SK-N-SH (cell line): ENCODE measurements around the gene SLC12A7. TPM values are rescaled to one million over a fixed set of nuclear protein-coding genes. Genes with fewer than 3 reads are reported as not detected.
A peak's percentile ranks its signal among the peaks of the same experiment; 100 is the strongest.

Experiments
- CTCF ChIA-PET: fragments of 300-600, 350-600 bp; formaldehyde crosslinking; extraction: SDS; loops from one replicate; lab custom pipeline; 2021; lab: Yijun Ruan, JAX
- POLR2A ChIA-PET: fragments of 350-600 bp; sonication (Branson Sonifier 250); formaldehyde crosslinking; extraction: SDS; loops from one replicate; lab custom pipeline; 2020; ENCODE audit warnings: antibody characterized with exemption, inconsistent platforms; lab: Yijun Ruan, JAX
- DNase-seq: peaks from one replicate; pipeline ENCODE4 v3.0.0; 2012
- H2AFZ ChIP-seq: fragments of 200-600 bp; sonication (generic); 2 replicates; pipeline ENCODE4 v1.8.1; 2016; ENCODE audit warnings: antibody characterized with exemption, mild to moderate bottlenecking, low read depth
- H3F3A ChIP-seq: fragments of 200-600 bp; sonication (generic); replicated peaks from 2 replicates; pipeline ENCODE3; 2016; ENCODE audit warnings: antibody characterized with exemption, mild to moderate bottlenecking; ENCODE audit not compliant: insufficient read depth
- H3K27ac ChIP-seq, 2 experiments: fragments of 200-500 bp in 1 of 2; fragments of 200-600 bp in 1 of 2; sonication (Bioruptor generic) in 1 of 2; sonication (generic), shearing (Covaris generic) in 1 of 2; 2 replicates each; pipeline versions ENCODE4 v1.5.1 to v1.6.1; 2014 to 2016; ENCODE audit warnings: low read depth in 2 of 2, inconsistent platforms in 1 of 2, low read length in 1 of 2, mild to moderate bottlenecking in 1 of 2, mixed read lengths in 1 of 2
- H3K27me3 ChIP-seq: fragments of 200-600 bp; sonication (generic), shearing (Covaris generic); 2 replicates; pipeline ENCODE4 v1.6.1; 2016; ENCODE audit warnings: mixed run types; ENCODE audit not compliant: insufficient read depth
- H3K36me3 ChIP-seq, 2 experiments: fragments of 200-500 bp in 1 of 2; fragments of 200-600 bp in 1 of 2; sonication (Bioruptor generic) in 1 of 2; sonication (generic) in 1 of 2; replicated peaks in 1 of 2; 2 replicates each; pipeline versions ENCODE3 to v1.5.1; 2014 to 2016; ENCODE audit warnings: low read length in 1 of 2, mild to moderate bottlenecking in 1 of 2; ENCODE audit not compliant: insufficient read depth in 2 of 2, control insufficient read depth in 1 of 2
- H3K4me1 ChIP-seq, 2 experiments: fragments of 200-500 bp in 1 of 2; fragments of 200-600 bp in 1 of 2; sonication (Bioruptor generic) in 1 of 2; sonication (generic), shearing (Covaris generic) in 1 of 2; 2 replicates each; pipeline versions ENCODE4 v1.5.1 to v1.6.1; 2014 to 2016; ENCODE audit warnings: low read depth in 1 of 2, low read length in 1 of 2, mixed run types in 1 of 2; ENCODE audit not compliant: insufficient read depth in 2 of 2, control insufficient read depth in 1 of 2
- H3K4me2 ChIP-seq: fragments of 200-600 bp; sonication (generic), shearing (Covaris generic); 2 replicates; pipeline ENCODE4 v1.6.1; 2017; ENCODE audit warnings: mixed run types
- H3K4me3 ChIP-seq, 2 experiments: fragments of 200-500 bp in 1 of 2; fragments of 200-600 bp in 1 of 2; sonication (Bioruptor generic) in 1 of 2; sonication (generic), shearing (Covaris generic) in 1 of 2; 2 replicates each; pipeline versions ENCODE4 v1.5.1 to v1.8.1; 2014 to 2016; ENCODE audit warnings: low read depth in 2 of 2, inconsistent platforms in 1 of 2, low read length in 1 of 2, mild to moderate bottlenecking in 1 of 2, mixed read lengths in 1 of 2, moderate library complexity in 1 of 2
- H3K79me2 ChIP-seq: fragments of 200-600 bp; sonication (generic); 2 replicates; pipeline ENCODE4 v1.8.1; 2017; ENCODE audit warnings: mild to moderate bottlenecking; ENCODE audit not compliant: insufficient read depth
- H3K9ac ChIP-seq: fragments of 200-600 bp; sonication (generic); 2 replicates; pipeline ENCODE4 v1.6.1; 2017; ENCODE audit warnings: mixed run types
- H3K9me2 ChIP-seq: fragments of 200-600 bp; sonication (generic); 2 replicates; pipeline ENCODE4 v1.6.1; 2017; ENCODE audit warnings: mixed run types
- H3K9me3 ChIP-seq: fragments of 200-600 bp; sonication (generic); 2 replicates; pipeline ENCODE4 v1.6.1; 2017; ENCODE audit warnings: mixed run types, mild to moderate bottlenecking, moderate library complexity
- H4K20me1 ChIP-seq: fragments of 200-600 bp; sonication (generic); 2 replicates; pipeline ENCODE4 v1.6.1; 2017; ENCODE audit warnings: mild to moderate bottlenecking, mixed run types; ENCODE audit not compliant: insufficient read depth
- EP300 ChIP-seq, 2 experiments: IDR thresholded peaks; 2 replicates each; pipeline versions ENCODE4 v1.4.0 to v1.6.1; 2012; ENCODE audit warnings: borderline replicate concordance in 1 of 2, low read depth in 1 of 2, low read length in 1 of 2
- FOXM1 ChIP-seq: IDR thresholded peaks from 2 replicates; pipeline ENCODE4 v1.4.0; 2012; ENCODE audit warnings: low read depth, mild to moderate bottlenecking
- GATA2 ChIP-seq: sonication (generic); formaldehyde crosslinking; IDR thresholded peaks from 2 replicates; pipeline ENCODE4 v1.5.0; 2020; ENCODE audit warnings: mild to moderate bottlenecking, missing genetic modification reagents
- RXRA ChIP-seq: IDR thresholded peaks from 2 replicates; pipeline ENCODE4 v1.4.0; 2012; ENCODE audit warnings: low read depth, mild to moderate bottlenecking, borderline replicate concordance
- SIN3A ChIP-seq: IDR thresholded peaks from 2 replicates; pipeline ENCODE4 v1.6.1; 2012; ENCODE audit warnings: low read depth, mild to moderate bottlenecking, low read length, moderate library complexity, borderline replicate concordance
- SMC3 ChIP-seq: IDR thresholded peaks from 2 replicates; pipeline ENCODE4 v1.6.1; 2012; ENCODE audit warnings: low read depth, low read length, improper control_type of control experiment
- USF2 ChIP-seq: fragments of 150-350 bp; IDR thresholded peaks from 2 replicates; pipeline ENCODE4 v1.6.1; 2017; ENCODE audit warnings: antibody characterized with exemption, low read length, low read depth, borderline replicate concordance
- WGBS: methylation state at CpG from one replicate; pipeline ENCODE4 v1.1.6; 2017; ENCODE audit warnings: low lambda C conversion rate; 5-methylcytosine and 5-hydroxymethylcytosine counted together
- polyA plus RNA-seq, 3 experiments: library from polyadenylated mRNA; depleted of rRNA; stranded (reverse); fragments of >200 nt; gene quantifications; 2 replicates each; pipeline ENCODE4 v1.2.3, GENCODE V29; 2012
- TF ChIP-seq, protein P1 (sequence below): fragments of 200-600 bp; sonication (generic); IDR thresholded peaks from 2 replicates; pipeline ENCODE4 v1.6.1; 2017; ENCODE audit warnings: antibody characterized with exemption, mild to moderate bottlenecking, moderate library complexity

The SLC12A7 gene
- polyA plus RNA-seq, 1 of the 3 experiments (the other 2 are of a cell fraction): 2.6 TPM

- TF ChIP-seq, protein P1, sequence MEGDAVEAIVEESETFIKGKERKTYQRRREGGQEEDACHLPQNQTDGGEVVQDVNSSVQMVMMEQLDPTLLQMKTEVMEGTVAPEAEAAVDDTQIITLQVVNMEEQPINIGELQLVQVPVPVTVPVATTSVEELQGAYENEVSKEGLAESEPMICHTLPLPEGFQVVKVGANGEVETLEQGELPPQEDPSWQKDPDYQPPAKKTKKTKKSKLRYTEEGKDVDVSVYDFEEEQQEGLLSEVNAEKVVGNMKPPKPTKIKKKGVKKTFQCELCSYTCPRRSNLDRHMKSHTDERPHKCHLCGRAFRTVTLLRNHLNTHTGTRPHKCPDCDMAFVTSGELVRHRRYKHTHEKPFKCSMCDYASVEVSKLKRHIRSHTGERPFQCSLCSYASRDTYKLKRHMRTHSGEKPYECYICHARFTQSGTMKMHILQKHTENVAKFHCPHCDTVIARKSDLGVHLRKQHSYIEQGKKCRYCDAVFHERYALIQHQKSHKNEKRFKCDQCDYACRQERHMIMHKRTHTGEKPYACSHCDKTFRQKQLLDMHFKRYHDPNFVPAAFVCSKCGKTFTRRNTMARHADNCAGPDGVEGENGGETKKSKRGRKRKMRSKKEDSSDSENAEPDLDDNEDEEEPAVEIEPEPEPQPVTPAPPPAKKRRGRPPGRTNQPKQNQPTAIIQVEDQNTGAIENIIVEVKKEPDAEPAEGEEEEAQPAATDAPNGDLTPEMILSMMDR: peak; percentile 62
- TF ChIP-seq GATA2 (CRISPR knock-in tag) (no peak), SMC3 (peak; percentile 80), RXRA (no peak)
- TF ChIP-seq, all 33 proteins: peak for 3
Observed at GRCh38 chr5:1140171-1140817, 28.4 kb upstream of the SLC12A7 start (continued).

GRCh38 chr5:1139331-1140170, 27.7 kb upstream of the SLC12A7 start:
- TF ChIP-seq RXRA: no peak
- TF ChIP-seq USF2: no peak
- TF ChIP-seq SIN3A: no peak
- TF ChIP-seq FOXM1: no peak
- TF ChIP-seq EP300 (IDR thresholded peaks at IDR 0.05; ENCODE audit: borderline replicate concordance in 1 of 2, low read depth in 1 of 2, low read length in 1 of 2): no peak

More at GRCh38 chr5:1139331-1140170, 27.7 kb upstream of the SLC12A7 start:
- no peak overlapping the region for H2AFZ ChIP-seq
- no peaks in the 10 kb centered on the region for H3K79me2 ChIP-seq
- no peak overlapping the region for H3K4me3 ChIP-seq
- no peak overlapping the region for H3K9ac ChIP-seq
- H3K36me3 ChIP-seq: no peaks in the 10 kb centered on the region
- H3K27ac ChIP-seq: no peak overlapping the region
- CTCF ChIA-PET: interaction anchor here (0.5 to 7.1 kb wide), 39 partner anchors 8 to 224 kb away, joined by 3 to 49 read pairs (median 5); partner anchors contain the start of gene NKD2
- H3K27me3 ChIP-seq: no peaks in the 10 kb centered on the region
- 71% methylated on average over 14 of the region's 37 CpGs for WGBS
- no peak for DNase-seq
- no peaks in the 10 kb centered on the region; a peak in 1 of 4 replicates for H3K4me1 ChIP-seq
- no peaks in the 10 kb centered on the region for H3K9me2 ChIP-seq
- no peaks in the 10 kb centered on the region for H3K9me3 ChIP-seq
- no peaks in the 10 kb centered on the region for H4K20me1 ChIP-seq
- no peak overlapping the region for H3K4me2 ChIP-seq
- no peaks in the 10 kb centered on the region for H3F3A ChIP-seq
- POLR2A ChIA-PET: no interaction called here
